Measurements from ENCODE around the gene SOCS3. TPM values are rescaled to one million over a fixed set of nuclear protein-coding genes. Genes with fewer than 3 reads are reported as not detected.

SOCS3 gene
- total and polyA plus RNA-seq, 2 experiments from 2014 or later: 31.2 to 50.6 TPM

GRCh38 chr17:78317794-78318400 is 42.0 kb downstream of the SOCS3 start:
- 89 to 91% methylated on average over 9 to 10 of the region's 10 CpGs for WGBS, 2 experiments (ENCODE audit: low coverage in 1 of 2, low lambda C conversion rate in 2 of 2, missing lambda C conversion rate in 2 of 2)

GRCh38 chr17:78316867-78317789 is 42.7 kb downstream of the SOCS3 start:
- TF ChIP-seq EZH2 (IDR thresholded peaks at IDR 0.05; ENCODE audit: insufficient read depth, poor library complexity, severe bottlenecking) (no peak), EZH2phosphoT487 (IDR thresholded peaks at IDR 0.05; ENCODE audit: insufficient read depth, low read depth) (no peak)
- peaks cover 26% of the 10 kb centered on the region for H3K4me1 ChIP-seq (ENCODE audit: insufficient read depth)
- no peaks in the 10 kb centered on the region for H3K36me3 ChIP-seq (ENCODE audit: low read depth)
- no peak overlapping the region for H3K27ac ChIP-seq
- H3K9ac ChIP-seq: peak overlapping the region; percentile 73; the same call in 1 of the 2 replicates
- 67 to 69% methylated on average over 20 of the region's 20 CpGs for WGBS, 2 experiments (ENCODE audit: low coverage in 1 of 2, low lambda C conversion rate in 2 of 2, missing lambda C conversion rate in 2 of 2)
- no peaks in the 10 kb centered on the region for H4K20me1 ChIP-seq (ENCODE audit: insufficient read depth)
- no peak overlapping the region for H3K4me3 ChIP-seq
- 0 out of 2 replicates have a peak, but pooled peaks cover 21% of the 10 kb centered on the region for H3F3A ChIP-seq (ENCODE audit: insufficient read depth)
- H3K9me3 ChIP-seq (ENCODE audit: low read depth): no peaks in the 10 kb centered on the region
- no peak overlapping the region for H3K4me2 ChIP-seq (ENCODE audit: unreplicated experiment)
- H3K9me2 ChIP-seq (ENCODE audit: insufficient read depth): no peaks in the 10 kb centered on the region
- no peaks in the 10 kb centered on the region for H3K27me3 ChIP-seq (replicated peaks; ENCODE audit: insufficient read depth)
- peak overlapping the region; percentile 52; the same call in 1 of the 2 replicates for H2AFZ ChIP-seq
- H3K79me2 ChIP-seq (ENCODE audit: insufficient read depth): no peaks in the 10 kb centered on the region
- in situ Hi-C loops (cut with MboI): no loop called here
- DNase-seq: peak; percentile 35

More at GRCh38 chr17:78317794-78318400, 42.0 kb downstream of the SOCS3 start:
- in situ Hi-C loops (cut with MboI): no loop called here
- Histone ChIP-seq H3K9me2 (ENCODE audit: insufficient read depth) (no peaks in the 10 kb centered on the region), H3K27me3 (replicated peaks; ENCODE audit: insufficient read depth) (no peaks in the 10 kb centered on the region), H4K20me1 (ENCODE audit: insufficient read depth) (no peaks in the 10 kb centered on the region), H3K36me3 (ENCODE audit: low read depth) (no peaks in the 10 kb centered on the region), H3K27ac (no peak overlapping the region), H3K79me2 (ENCODE audit: insufficient read depth) (no peaks in the 10 kb centered on the region), H2AFZ (no peak overlapping the region), H3K4me3 (no peak overlapping the region), H3K9ac (no peak overlapping the region), H3F3A (ENCODE audit: insufficient read depth) (0 out of 2 replicates have a peak, but pooled peaks cover 21% of the 10 kb centered on the region), H3K9me3 (ENCODE audit: low read depth) (no peaks in the 10 kb centered on the region), H3K4me2 (ENCODE audit: unreplicated experiment) (no peak overlapping the region), H3K4me1 (ENCODE audit: insufficient read depth) (peaks cover 30% of the 10 kb centered on the region)
- TF ChIP-seq EZH2 (IDR thresholded peaks at IDR 0.05; ENCODE audit: insufficient read depth, poor library complexity, severe bottlenecking) (no peak), EZH2phosphoT487 (IDR thresholded peaks at IDR 0.05; ENCODE audit: insufficient read depth, low read depth) (no peak)
- DNase-seq: no peak

GRCh38 chr17:78316115-78316866 is 43.6 kb downstream of the SOCS3 start:
- Histone ChIP-seq H3K27ac (peak overlapping the region; percentile 76), H3K36me3 (ENCODE audit: low read depth) (no peaks in the 10 kb centered on the region), H2AFZ (peak overlapping the region; percentile 52), H3K4me1 (ENCODE audit: insufficient read depth) (peaks cover 26% of the 10 kb centered on the region), H3F3A (ENCODE audit: insufficient read depth) (0 out of 2 replicates have a peak, but pooled peaks cover 21% of the 10 kb centered on the region), H3K79me2 (ENCODE audit: insufficient read depth) (no peaks in the 10 kb centered on the region), H4K20me1 (ENCODE audit: insufficient read depth) (no peaks in the 10 kb centered on the region), H3K4me2 (ENCODE audit: unreplicated experiment) (peak overlapping the region; percentile 59), H3K9ac (peak overlapping the region; percentile 73), H3K9me2 (ENCODE audit: insufficient read depth) (no peaks in the 10 kb centered on the region), H3K27me3 (replicated peaks; ENCODE audit: insufficient read depth) (no peaks in the 10 kb centered on the region), H3K9me3 (ENCODE audit: low read depth) (no peaks in the 10 kb centered on the region), H3K4me3 (peak overlapping the region; percentile 36; the same call in 1 of the 2 replicates)
- no peak for TF ChIP-seq EZH2phosphoT487 (IDR thresholded peaks at IDR 0.05; ENCODE audit: insufficient read depth, low read depth)
- no peak for TF ChIP-seq EZH2 (IDR thresholded peaks at IDR 0.05; ENCODE audit: insufficient read depth, poor library complexity, severe bottlenecking)
- 55 to 70% methylated on average over 14 to 22 of the region's 22 CpGs for WGBS, 2 experiments (ENCODE audit: low coverage in 1 of 2, low lambda C conversion rate in 2 of 2, missing lambda C conversion rate in 2 of 2)
- in situ Hi-C loops (cut with MboI): no loop called here
- no peak for DNase-seq
